Measurements from ENCODE around the gene CNBD2. TPM values are rescaled to one million over a fixed set of nuclear protein-coding genes. Genes with fewer than 3 reads are reported as not detected.

Gene CNBD2
- total RNA-seq, 1 experiment from 2014 or later = 3.8 TPM

DNA sequence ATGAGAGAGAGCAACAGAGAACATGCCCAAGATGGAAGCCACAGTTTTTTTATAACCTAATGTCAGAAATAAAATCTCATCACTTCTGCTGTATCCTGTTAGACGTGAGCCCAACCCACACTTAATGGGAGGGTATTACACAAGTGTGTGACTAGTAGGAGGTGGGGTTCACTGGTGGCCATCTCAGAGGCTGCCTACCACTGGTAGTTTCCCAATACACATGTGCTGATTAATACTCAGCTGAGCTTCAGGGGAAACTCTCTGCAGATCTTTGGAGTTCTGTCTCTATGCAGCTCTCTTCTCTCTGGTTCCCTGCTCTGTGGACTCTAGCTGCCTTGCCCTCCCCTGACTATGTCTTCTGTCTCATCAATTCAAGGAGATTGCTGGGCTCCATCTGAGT lies 35.7 kb downstream of the CNBD2 start:
- Mint-ChIP-seq H3K27ac (no peak overlapping the region), H3K9me3 (peaks cover 35% of the 10 kb centered on the region), H3K36me3 (peaks cover 15% of the 10 kb centered on the region), H3K27me3 (ENCODE audit: low read depth) (peaks cover 16% of the 10 kb centered on the region), H3K4me3 (no peak overlapping the region), H3K4me1 (no peaks in the 10 kb centered on the region)
- no peak for TF ChIP-seq CDX4 (CRISPR knock-in tag; IDR thresholded peaks at IDR 0.05; ENCODE audit: borderline replicate concordance)
- no peak for TF ChIP-seq JUN (CRISPR knock-in tag; IDR thresholded peaks at IDR 0.05)
- TF ChIP-seq FOXK1 (CRISPR knock-in tag; IDR thresholded peaks at IDR 0.05) = no peak
- TF ChIP-seq, protein P1, sequence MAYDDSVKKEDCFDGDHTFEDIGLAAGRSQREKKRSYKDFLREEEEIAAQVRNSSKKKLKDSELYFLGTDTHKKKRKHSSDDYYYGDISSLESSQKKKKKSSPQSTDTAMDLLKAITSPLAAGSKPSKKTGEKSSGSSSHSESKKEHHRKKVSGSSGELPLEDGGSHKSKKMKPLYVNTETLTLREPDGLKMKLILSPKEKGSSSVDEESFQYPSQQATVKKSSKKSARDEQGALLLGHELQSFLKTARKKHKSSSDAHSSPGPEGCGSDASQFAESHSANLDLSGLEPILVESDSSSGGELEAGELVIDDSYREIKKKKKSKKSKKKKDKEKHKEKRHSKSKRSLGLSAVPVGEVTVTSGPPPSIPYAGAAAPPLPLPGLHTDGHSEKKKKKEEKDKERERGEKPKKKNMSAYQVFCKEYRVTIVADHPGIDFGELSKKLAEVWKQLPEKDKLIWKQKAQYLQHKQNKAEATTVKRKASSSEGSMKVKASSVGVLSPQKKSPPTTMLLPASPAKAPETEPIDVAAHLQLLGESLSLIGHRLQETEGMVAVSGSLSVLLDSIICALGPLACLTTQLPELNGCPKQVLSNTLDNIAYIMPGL (CRISPR knock-in tag; IDR thresholded peaks at IDR 0.05) = no peak
- TF ChIP-seq ZNF138 (CRISPR knock-in tag; conservative IDR thresholded peaks at IDR 0.05) = no peak
- TF ChIP-seq ZSCAN18 (CRISPR knock-in tag; IDR thresholded peaks at IDR 0.05) = no peak
- TF ChIP-seq, protein P2, sequence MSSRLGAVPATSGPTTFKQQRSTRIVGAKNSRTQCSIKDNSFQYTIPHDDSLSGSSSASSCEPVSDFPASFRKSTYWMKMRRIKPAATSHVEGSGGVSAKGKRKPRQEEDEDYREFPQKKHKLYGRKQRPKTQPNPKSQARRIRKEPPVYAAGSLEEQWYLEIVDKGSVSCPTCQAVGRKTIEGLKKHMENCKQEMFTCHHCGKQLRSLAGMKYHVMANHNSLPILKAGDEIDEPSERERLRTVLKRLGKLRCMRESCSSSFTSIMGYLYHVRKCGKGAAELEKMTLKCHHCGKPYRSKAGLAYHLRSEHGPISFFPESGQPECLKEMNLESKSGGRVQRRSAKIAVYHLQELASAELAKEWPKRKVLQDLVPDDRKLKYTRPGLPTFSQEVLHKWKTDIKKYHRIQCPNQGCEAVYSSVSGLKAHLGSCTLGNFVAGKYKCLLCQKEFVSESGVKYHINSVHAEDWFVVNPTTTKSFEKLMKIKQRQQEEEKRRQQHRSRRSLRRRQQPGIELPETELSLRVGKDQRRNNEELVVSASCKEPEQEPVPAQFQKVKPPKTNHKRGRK (CRISPR knock-in tag; IDR thresholded peaks at IDR 0.05; ENCODE audit: borderline replicate concordance) = no peak
- TF ChIP-seq USF2 (CRISPR knock-in tag; IDR thresholded peaks at IDR 0.05) = no peak
- TF ChIP-seq, protein P3, sequence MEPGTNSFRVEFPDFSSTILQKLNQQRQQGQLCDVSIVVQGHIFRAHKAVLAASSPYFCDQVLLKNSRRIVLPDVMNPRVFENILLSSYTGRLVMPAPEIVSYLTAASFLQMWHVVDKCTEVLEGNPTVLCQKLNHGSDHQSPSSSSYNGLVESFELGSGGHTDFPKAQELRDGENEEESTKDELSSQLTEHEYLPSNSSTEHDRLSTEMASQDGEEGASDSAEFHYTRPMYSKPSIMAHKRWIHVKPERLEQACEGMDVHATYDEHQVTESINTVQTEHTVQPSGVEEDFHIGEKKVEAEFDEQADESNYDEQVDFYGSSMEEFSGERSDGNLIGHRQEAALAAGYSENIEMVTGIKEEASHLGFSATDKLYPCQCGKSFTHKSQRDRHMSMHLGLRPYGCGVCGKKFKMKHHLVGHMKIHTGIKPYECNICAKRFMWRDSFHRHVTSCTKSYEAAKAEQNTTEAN (CRISPR knock-in tag; IDR thresholded peaks at IDR 0.05) = no peak
- no peak for TF ChIP-seq FOXP4 (CRISPR knock-in tag; IDR thresholded peaks at IDR 0.05)
- TF ChIP-seq AFF4 (CRISPR knock-in tag; IDR thresholded peaks at IDR 0.05; ENCODE audit: borderline replicate concordance) = no peak
- TF ChIP-seq, protein P4, sequence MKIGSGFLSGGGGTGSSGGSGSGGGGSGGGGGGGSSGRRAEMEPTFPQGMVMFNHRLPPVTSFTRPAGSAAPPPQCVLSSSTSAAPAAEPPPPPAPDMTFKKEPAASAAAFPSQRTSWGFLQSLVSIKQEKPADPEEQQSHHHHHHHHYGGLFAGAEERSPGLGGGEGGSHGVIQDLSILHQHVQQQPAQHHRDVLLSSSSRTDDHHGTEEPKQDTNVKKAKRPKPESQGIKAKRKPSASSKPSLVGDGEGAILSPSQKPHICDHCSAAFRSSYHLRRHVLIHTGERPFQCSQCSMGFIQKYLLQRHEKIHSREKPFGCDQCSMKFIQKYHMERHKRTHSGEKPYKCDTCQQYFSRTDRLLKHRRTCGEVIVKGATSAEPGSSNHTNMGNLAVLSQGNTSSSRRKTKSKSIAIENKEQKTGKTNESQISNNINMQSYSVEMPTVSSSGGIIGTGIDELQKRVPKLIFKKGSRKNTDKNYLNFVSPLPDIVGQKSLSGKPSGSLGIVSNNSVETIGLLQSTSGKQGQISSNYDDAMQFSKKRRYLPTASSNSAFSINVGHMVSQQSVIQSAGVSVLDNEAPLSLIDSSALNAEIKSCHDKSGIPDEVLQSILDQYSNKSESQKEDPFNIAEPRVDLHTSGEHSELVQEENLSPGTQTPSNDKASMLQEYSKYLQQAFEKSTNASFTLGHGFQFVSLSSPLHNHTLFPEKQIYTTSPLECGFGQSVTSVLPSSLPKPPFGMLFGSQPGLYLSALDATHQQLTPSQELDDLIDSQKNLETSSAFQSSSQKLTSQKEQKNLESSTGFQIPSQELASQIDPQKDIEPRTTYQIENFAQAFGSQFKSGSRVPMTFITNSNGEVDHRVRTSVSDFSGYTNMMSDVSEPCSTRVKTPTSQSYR (CRISPR knock-in tag; IDR thresholded peaks at IDR 0.05) = no peak
- TF ChIP-seq, protein P5, sequence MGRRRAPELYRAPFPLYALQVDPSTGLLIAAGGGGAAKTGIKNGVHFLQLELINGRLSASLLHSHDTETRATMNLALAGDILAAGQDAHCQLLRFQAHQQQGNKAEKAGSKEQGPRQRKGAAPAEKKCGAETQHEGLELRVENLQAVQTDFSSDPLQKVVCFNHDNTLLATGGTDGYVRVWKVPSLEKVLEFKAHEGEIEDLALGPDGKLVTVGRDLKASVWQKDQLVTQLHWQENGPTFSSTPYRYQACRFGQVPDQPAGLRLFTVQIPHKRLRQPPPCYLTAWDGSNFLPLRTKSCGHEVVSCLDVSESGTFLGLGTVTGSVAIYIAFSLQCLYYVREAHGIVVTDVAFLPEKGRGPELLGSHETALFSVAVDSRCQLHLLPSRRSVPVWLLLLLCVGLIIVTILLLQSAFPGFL (CRISPR knock-in tag; IDR thresholded peaks at IDR 0.05; ENCODE audit: borderline replicate concordance) = no peak
- no peak for TF ChIP-seq ATF1 (CRISPR knock-in tag; IDR thresholded peaks at IDR 0.05)
- DNase-seq (ENCODE audit: low spot score) (no peak), ATAC-seq (no peak)
- POLR2A ChIA-PET = no interaction called here
- CTCF ChIA-PET = interaction anchor here (0.6 to 1.6 kb wide), 2 partner anchors 12 to 134 kb away, joined by 3 to 7 read pairs; no protein-coding TSS in a partner anchor

All from WTC11 (cell line).